B cell (primary cell): ENCODE measurements around the gene MT1B. TPM values are rescaled to one million over a fixed set of nuclear protein-coding genes. Genes with fewer than 3 reads are reported as not detected.

Source experiments
- ATAC-seq: fragments of 200-7000 bp; cut with Tn5 transposase; one replicate; pipeline ENCODE4 v1.10.0; 2021; ENCODE audit warnings: low read depth, mild to moderate bottlenecking, moderate number of reproducible peaks, moderate library complexity
- CTCF ChIA-PET: fragments of 350-600 bp; sonication (Branson Sonifier 250); formaldehyde crosslinking; loops from one replicate; lab custom pipeline; 2021; ENCODE audit warnings: antibody characterized with exemption, inconsistent platforms; lab: Charles Lee
- POLR2A ChIA-PET: fragments of 350-600 bp; sonication (Branson Sonifier 250); formaldehyde crosslinking; loops from one replicate; lab custom pipeline; 2021; ENCODE audit warnings: antibody characterized with exemption; lab: Charles Lee
- DNase-seq: peaks from one replicate; pipeline ENCODE4 v3.0.0; 2013
- H2AFZ ChIP-seq: 2 replicates; pipeline ENCODE4 v1.6.1; 2012; ENCODE audit warnings: mild to moderate bottlenecking, low read depth, low read length; ENCODE audit not compliant: insufficient read depth, poor library complexity, severe bottlenecking
- H3K27ac ChIP-seq, 2 donors: 1 replicate in 1 of 2; 2 replicates in 1 of 2; pipeline ENCODE4 v1.5.1; 2012 to 2013; ENCODE audit warnings: low read length in 2 of 2, mild to moderate bottlenecking in 2 of 2, moderate library complexity in 1 of 2
- H3K27me3 ChIP-seq, 4 experiments: fragments of 200-600 bp in 1 of 4; sonication (generic) in 1 of 4; replicated peaks in 1 of 4; 1 replicate in 2 of 4; 2 replicates in 2 of 4; pipeline versions ENCODE4 v1.6.1 to v1.7.0; 2013 to 2016; ENCODE audit warnings: low read length in 3 of 4, mild to moderate bottlenecking in 2 of 4, mixed read lengths in 1 of 4, moderate library complexity in 1 of 4; ENCODE audit not compliant: insufficient read depth in 4 of 4, control insufficient read depth in 3 of 4; ENCODE audit errors: control extremely low read depth in 1 of 4
- H3K36me3 ChIP-seq, 2 experiments: replicated peaks in 1 of 2; 1 replicate in 1 of 2; 2 replicates in 1 of 2; pipeline versions ENCODE4 v1.6.1 to v1.7.1; 2013; ENCODE audit warnings: low read length in 1 of 2; ENCODE audit not compliant: insufficient read depth in 2 of 2, control insufficient read depth in 1 of 2; ENCODE audit errors: control extremely low read depth in 1 of 2, extremely low read depth in 1 of 2
- H3K4me1 ChIP-seq, 2 donors: fragments of 200-600 bp in 1 of 2; sonication (generic) in 1 of 2; 1 replicate in 1 of 2; 2 replicates in 1 of 2; pipeline versions ENCODE4 v1.5.1 to v1.6.1; 2013 to 2017; ENCODE audit warnings: low read length in 2 of 2; ENCODE audit not compliant: control insufficient read depth in 2 of 2, insufficient read depth in 2 of 2
- H3K4me2 ChIP-seq: replicated peaks from 2 replicates; pipeline ENCODE3; 2012; ENCODE audit warnings: mild to moderate bottlenecking, low read depth, low read length; ENCODE audit not compliant: poor library complexity, severe bottlenecking
- H3K4me3 ChIP-seq, 5 experiments: fragments of 200-600 bp in 1 of 5; sonication (generic) in 1 of 5; 1 replicate in 3 of 5; 2 replicates in 2 of 5; pipeline versions ENCODE4 v1.5.1 to v1.7.0; 2011 to 2016; ENCODE audit warnings: low read length in 4 of 5, mild to moderate bottlenecking in 4 of 5, low read depth in 2 of 5, control low read depth in 1 of 5, moderate library complexity in 1 of 5; ENCODE audit not compliant: insufficient read depth in 1 of 5; ENCODE audit errors: control extremely low read depth in 1 of 5, extremely low read depth in 1 of 5
- H3K79me2 ChIP-seq: fragments of 200-600 bp; sonication (generic); one replicate; pipeline ENCODE4 v1.6.0; 2016; ENCODE audit warnings: low read length; ENCODE audit not compliant: control insufficient read depth, insufficient read depth
- H3K9ac ChIP-seq: fragments of 200-600 bp; sonication (generic); 2 replicates; pipeline ENCODE4 v1.6.1; 2017; ENCODE audit warnings: mild to moderate bottlenecking, low read length, moderate library complexity
- H3K9me3 ChIP-seq, 3 donors: one replicate each; pipeline versions ENCODE4 v1.6.1 to v1.7.1; 2013; ENCODE audit warnings: low read length in 2 of 3; ENCODE audit not compliant: control insufficient read depth in 2 of 3, insufficient read depth in 1 of 3; ENCODE audit errors: control extremely low read depth in 1 of 3
- H4K20me1 ChIP-seq: 2 replicates; pipeline ENCODE4 v1.6.0; 2012; ENCODE audit warnings: mild to moderate bottlenecking, low read length; ENCODE audit not compliant: insufficient read depth, control insufficient read depth, poor library complexity, severe bottlenecking
- H3K27ac Mint-ChIP-seq: one replicate; pipeline ENCODE4 v1.8.0; 2021; ENCODE audit warnings: mixed read lengths
- H3K27me3 Mint-ChIP-seq: one replicate; pipeline ENCODE4 v1.8.0; 2021; ENCODE audit warnings: mixed read lengths
- H3K4me1 Mint-ChIP-seq: one replicate; pipeline ENCODE4 v1.8.0; 2021; ENCODE audit warnings: mixed read lengths
- H3K4me3 Mint-ChIP-seq: one replicate; pipeline ENCODE4 v1.8.0; 2021; ENCODE audit warnings: mixed read lengths
- H3K9me3 Mint-ChIP-seq: one replicate; pipeline ENCODE4 v1.8.0; 2022; ENCODE audit warnings: mixed read lengths; ENCODE audit not compliant: insufficient read depth
- EZH2 ChIP-seq: IDR thresholded peaks from 2 replicates; pipeline ENCODE4 v1.6.1; 2012; ENCODE audit warnings: borderline replicate concordance, low read depth, mild to moderate bottlenecking, moderate library complexity, low read length; ENCODE audit not compliant: insufficient read depth, poor library complexity, severe bottlenecking
- WGBS: methylation state at CpG from one replicate; pipeline ENCODE4 v1.1.5; 2013; ENCODE audit warnings: missing lambda C conversion rate; ENCODE audit not compliant: insufficient coverage; 5-methylcytosine and 5-hydroxymethylcytosine counted together
- intact Hi-C: fragments of 100-400 bp; cut with micrococcal nuclease; formaldehyde crosslinking; loops from one replicate; pipeline ENCODE4 v1.10.0; 2022
- polyA plus RNA-seq: library from polyadenylated mRNA; depleted of rRNA; stranded (reverse); fragments of >200 nt; gene quantifications from 2 replicates; pipeline ENCODE4 v1.2.3, GENCODE V29; 2012
- total RNA-seq, 2 donors: library from RNA; stranded (reverse); fragments of 120-200 nt in 1 of 2; gene quantifications; 1 replicate in 1 of 2; 2 replicates in 1 of 2; pipeline versions ENCODE4 v1.2.3 to v1.2.4, GENCODE V29; 2013 to 2022
- TF ChIP-seq, protein P1 (sequence below): fragments of 200-600 bp; IDR thresholded peaks from one replicate; pipeline ENCODE4 v1.8.0; 2022; ENCODE audit warnings: antibody characterized with exemption, mild to moderate bottlenecking

The MT1B gene
- total and polyA plus RNA-seq, 2 donors (not counting 1 experiment from before 2014, with no cell fraction given), result not detected

DNA sequence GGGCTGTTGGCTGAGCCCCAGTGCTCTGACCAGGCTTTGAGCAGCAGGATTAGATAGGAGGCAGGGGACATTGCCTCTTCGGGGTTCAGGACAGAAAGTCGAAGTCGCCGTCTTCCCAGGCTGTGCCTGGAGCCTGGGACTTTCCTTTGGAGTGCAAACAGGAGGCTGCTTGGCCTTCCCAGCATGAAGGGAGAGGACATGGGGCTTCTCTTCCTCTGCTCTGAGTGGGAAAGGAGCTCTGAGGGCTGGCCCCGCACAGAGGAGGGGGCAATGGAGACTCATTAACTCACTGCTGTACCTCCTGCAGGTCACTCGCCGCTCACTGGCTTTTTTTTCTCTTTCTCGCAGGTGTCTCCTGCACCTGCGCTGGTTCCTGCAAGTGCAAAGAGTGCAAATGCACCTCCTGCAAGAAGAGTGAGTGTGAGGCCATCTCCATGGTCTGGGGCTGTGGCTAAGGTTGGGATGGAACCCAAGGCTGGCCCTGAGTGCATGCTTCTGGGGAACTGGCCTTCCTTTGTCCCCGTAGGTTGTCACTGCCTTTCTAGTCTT is 6.7 kb downstream of the MT1B start:
- ChIA-PET CTCF (no interaction called here), POLR2A (no interaction called here)
- Histone ChIP-seq H3K4me2 (peak overlapping the region; percentile 91), H3K4me1 (peaks cover 19 to 32% of the 10 kb centered on the region in 2 donors), H3K27me3 (peaks cover 0 to 19% (median 10%) of the 10 kb centered on the region in 4 experiments), H3K79me2 (no peaks in the 10 kb centered on the region), H3K9me3 (peaks cover 0 to 5% (median 0%) of the 10 kb centered on the region in 3 donors), H4K20me1 (no peaks in the 10 kb centered on the region), H3K27ac (no peak overlapping the region), H3K36me3 (no peaks in the 10 kb centered on the region), H3K9ac (peak overlapping the region; percentile 75), H2AFZ (peak overlapping the region; percentile 97), H3K4me3 (peak overlapping the region in 4 of 5 experiments; percentile 57 to 79 (median 74))
- intact Hi-C loops, result no loop called here
- 41% methylated on average over 10 of the region's 10 CpGs for WGBS
- peak overlapping the region; percentile 90 for H3K27ac Mint-ChIP-seq
- DNase-seq (no peak), ATAC-seq (no peak)
- no peaks in the 10 kb centered on the region for H3K9me3 Mint-ChIP-seq
- H3K4me1 Mint-ChIP-seq, result peaks cover 27% of the 10 kb centered on the region
- no peak for TF ChIP-seq EZH2
- TF ChIP-seq, protein P1, sequence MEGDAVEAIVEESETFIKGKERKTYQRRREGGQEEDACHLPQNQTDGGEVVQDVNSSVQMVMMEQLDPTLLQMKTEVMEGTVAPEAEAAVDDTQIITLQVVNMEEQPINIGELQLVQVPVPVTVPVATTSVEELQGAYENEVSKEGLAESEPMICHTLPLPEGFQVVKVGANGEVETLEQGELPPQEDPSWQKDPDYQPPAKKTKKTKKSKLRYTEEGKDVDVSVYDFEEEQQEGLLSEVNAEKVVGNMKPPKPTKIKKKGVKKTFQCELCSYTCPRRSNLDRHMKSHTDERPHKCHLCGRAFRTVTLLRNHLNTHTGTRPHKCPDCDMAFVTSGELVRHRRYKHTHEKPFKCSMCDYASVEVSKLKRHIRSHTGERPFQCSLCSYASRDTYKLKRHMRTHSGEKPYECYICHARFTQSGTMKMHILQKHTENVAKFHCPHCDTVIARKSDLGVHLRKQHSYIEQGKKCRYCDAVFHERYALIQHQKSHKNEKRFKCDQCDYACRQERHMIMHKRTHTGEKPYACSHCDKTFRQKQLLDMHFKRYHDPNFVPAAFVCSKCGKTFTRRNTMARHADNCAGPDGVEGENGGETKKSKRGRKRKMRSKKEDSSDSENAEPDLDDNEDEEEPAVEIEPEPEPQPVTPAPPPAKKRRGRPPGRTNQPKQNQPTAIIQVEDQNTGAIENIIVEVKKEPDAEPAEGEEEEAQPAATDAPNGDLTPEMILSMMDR, result no peak
- peak overlapping the region; percentile 99 for H3K4me3 Mint-ChIP-seq
- H3K27me3 Mint-ChIP-seq, result peaks cover 23% of the 10 kb centered on the region
